Neural progenitor cell (in vitro differentiated cells): ENCODE measurements around the gene MT1HL1.
A peak's percentile ranks its signal among the peaks of the same experiment; 100 is the strongest.

Source experiments
- CTCF ChIP-seq: fragments of 200-600 bp; sonication (generic); IDR thresholded peaks from 2 replicates; pipeline ENCODE4 v1.5.1; 2017; ENCODE audit warnings: antibody characterized with exemption, mild to moderate bottlenecking
- EZH2 ChIP-seq: fragments of 200-600 bp; sonication (generic); IDR thresholded peaks from 2 replicates; pipeline ENCODE4 v1.6.1; 2017; ENCODE audit warnings: antibody characterized with exemption, mild to moderate bottlenecking, moderate library complexity
- EZH2phosphoT487 ChIP-seq: fragments of 200-600 bp; sonication (generic); IDR thresholded peaks from 2 replicates; pipeline ENCODE4 v1.6.1; 2017; ENCODE audit warnings: antibody characterized with exemption

- TF ChIP-seq CTCF (peak; percentile 70), EZH2 (no peak), EZH2phosphoT487 (no peak)
Observed at GRCh38 chr1:237041795-237042525, 37.7 kb upstream of the MT1HL1 start, which contains the start of gene RYR2.
